Measurements from ENCODE around the gene CA9. TPM values are rescaled to one million over a fixed set of nuclear protein-coding genes. Genes with fewer than 3 reads are reported as not detected.

CA9 gene
- total and polyA plus RNA-seq, 9 of the 15 experiments (the other 6 are each of a cell fraction or from before 2014, with no cell fraction given): 0.15 to 10.6 (median 0.60) TPM; not detected in 4

- Histone ChIP-seq H2AFZ (ENCODE audit: low read depth, low read length) (peak overlapping the region; percentile 96), H3K4me3 (peak overlapping the region; percentile 49), H3K27me3 (ENCODE audit: control insufficient read depth in 2 of 2, insufficient read depth in 2 of 2, low read length in 2 of 2) (no peaks in the 10 kb centered on the region), H3K9me1 (ENCODE audit: control insufficient read depth, insufficient read depth, low read length) (no peaks in the 10 kb centered on the region), H3K4me1 (replicated peaks in 1 of 2; ENCODE audit: control insufficient read depth in 2 of 2, insufficient read depth in 2 of 2, low read length in 2 of 2) (peaks cover 31 to 32% of the 10 kb centered on the region in 2 experiments), H3K36me3 (ENCODE audit: control insufficient read depth, insufficient read depth, low read length) (no peaks in the 10 kb centered on the region), H3K9ac (ENCODE audit: insufficient read depth in 1 of 2, low read depth in 2 of 2, low read length in 2 of 2) (peak overlapping the region; percentile 75 to 91), H3K27ac (ENCODE audit: extremely low read depth, low read depth, low read length) (peak overlapping the region; percentile 64), H4K20me1 (replicated peaks; ENCODE audit: control insufficient read depth, insufficient read depth, low read length) (no peaks in the 10 kb centered on the region), H3K79me2 (ENCODE audit: control insufficient read depth, insufficient read depth, low read length) (no peaks in the 10 kb centered on the region), H3K9me3 (replicated peaks; ENCODE audit: control insufficient read depth, insufficient read depth, low read depth, low read length) (no peaks in the 10 kb centered on the region), H3K4me2 (ENCODE audit: insufficient read depth, low read length) (peak overlapping the region; percentile 84)
- no TSS peak for BruUV-seq (replicated peaks)
- CTCF ChIA-PET (ENCODE audit: low intra/inter-chr PET ratio): interaction anchor here (0.6 to 1.3 kb wide), 3 partner anchors 113 to 1830 kb away, joined by 3 to 5 read pairs (median 4); partner anchors contain the start of gene UBE2R2
- peak; percentile 86 for FAIRE-seq
- under 1% methylated on average over 26 of the region's 58 CpGs for WGBS (ENCODE audit: insufficient coverage, low coverage, missing lambda C conversion rate)
- POLR2A ChIA-PET: interaction anchor here (0.6 to 2.7 kb wide), 4 partner anchors 10 to 84 kb away, joined by 3 to 14 read pairs (median 4); partner anchors contain the start of genes CCDC107 and RMRP
- peak; percentile 89 to 92 (median 89) for DNase-seq (ENCODE audit: extremely low read depth in 1 of 4, low spot score in 3 of 4)
- intact Hi-C loops (cut with micrococcal nuclease): loop anchor here (5.0 kb wide), 1 partner anchor 236 kb away; no protein-coding TSS in a partner anchor
- ATAC-seq: peak; percentile 97
- in situ Hi-C loops (cut with MboI): loop anchor here (5.0 kb wide), 1 partner anchor 39 kb away; the partner anchor contains the start of gene TESK1
- TF ChIP-seq MAFG (tag; conservative IDR thresholded peaks at IDR 0.05) (no peak), RFX1 (IDR thresholded peaks at IDR 0.05) (no peak), HMG20A (CRISPR knock-in tag; conservative IDR thresholded peaks at IDR 0.05) (no peak), BMI1 (IDR thresholded peaks at IDR 0.05; ENCODE audit: low read length) (no peak), RB1 (IDR thresholded peaks at IDR 0.05; ENCODE audit: low read depth) (peak; percentile 79), RERE (CRISPR knock-in tag; IDR thresholded peaks at IDR 0.05; ENCODE audit: borderline replicate concordance) (no peak), NR0B1 (IDR thresholded peaks at IDR 0.05; ENCODE audit: partially characterized antibody) (no peak), PHF8 (IDR thresholded peaks at IDR 0.05; ENCODE audit: borderline replicate concordance, low read length) (peak; percentile 62; the same call in 1 of the 2 replicates), ZNF699 (CRISPR knock-in tag; IDR thresholded peaks at IDR 0.05; ENCODE audit: insufficient replicate concordance) (no peak)
- TF ChIP-seq, protein P1, sequence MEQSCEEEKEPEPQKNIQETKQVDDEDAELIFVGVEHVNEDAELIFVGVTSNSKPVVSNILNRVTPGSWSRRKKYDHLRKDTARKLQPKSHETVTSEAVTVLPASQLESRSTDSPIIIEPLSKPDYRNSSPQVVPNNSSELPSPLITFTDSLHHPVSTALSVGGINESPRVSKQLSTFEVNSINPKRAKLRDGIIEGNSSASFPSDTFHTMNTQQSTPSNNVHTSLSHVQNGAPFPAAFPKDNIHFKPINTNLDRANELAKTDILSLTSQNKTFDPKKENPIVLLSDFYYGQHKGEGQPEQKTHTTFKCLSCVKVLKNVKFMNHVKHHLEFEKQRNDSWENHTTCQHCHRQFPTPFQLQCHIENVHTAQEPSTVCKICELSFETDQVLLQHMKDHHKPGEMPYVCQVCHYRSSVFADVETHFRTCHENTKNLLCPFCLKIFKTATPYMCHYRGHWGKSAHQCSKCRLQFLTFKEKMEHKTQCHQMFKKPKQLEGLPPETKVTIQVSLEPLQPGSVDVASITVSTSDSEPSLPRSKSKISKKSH (CRISPR knock-in tag; IDR thresholded peaks at IDR 0.05): no peak
- TF ChIP-seq, protein P2, sequence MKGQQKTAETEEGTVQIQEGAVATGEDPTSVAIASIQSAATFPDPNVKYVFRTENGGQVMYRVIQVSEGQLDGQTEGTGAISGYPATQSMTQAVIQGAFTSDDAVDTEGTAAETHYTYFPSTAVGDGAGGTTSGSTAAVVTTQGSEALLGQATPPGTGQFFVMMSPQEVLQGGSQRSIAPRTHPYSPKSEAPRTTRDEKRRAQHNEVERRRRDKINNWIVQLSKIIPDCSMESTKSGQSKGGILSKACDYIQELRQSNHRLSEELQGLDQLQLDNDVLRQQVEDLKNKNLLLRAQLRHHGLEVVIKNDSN (CRISPR knock-in tag; IDR thresholded peaks at IDR 0.05): no peak
Observed at GRCh38 chr9:35646533-35647265, 27.0 kb upstream of the CA9 start.

Data from K562 (cell line).